GM23338 (cell line): ENCODE results near the gene EDEM1. TPM values are rescaled to one million over a fixed set of nuclear protein-coding genes. Genes with fewer than 3 reads are reported as not detected.

ENCODE experiments used
- ATAC-seq: fragments of 200-7000 bp; cut with Tn5 transposase; 3 replicates; pipeline ENCODE4 v1.9.1; 2020
- DNase-seq: peaks from one replicate; pipeline ENCODE4 v3.0.0-alpha.2; 2015; ENCODE audit warnings: low spot score
- H2AFZ ChIP-seq: fragments of 200-600 bp; sonication (generic); 2 replicates; pipeline ENCODE4 v1.8.0; 2016; ENCODE audit warnings: antibody characterized with exemption, mild to moderate bottlenecking, moderate library complexity
- H3F3A ChIP-seq: fragments of 200-600 bp; sonication (generic); replicated peaks from 2 replicates; pipeline ENCODE4 v1.8.0; 2017; ENCODE audit warnings: antibody characterized with exemption, mixed run types, low read depth
- H3K27ac ChIP-seq: fragments of 200-600 bp; sonication (generic); 2 replicates; pipeline ENCODE4 v1.6.1; 2016; ENCODE audit warnings: low read depth
- H3K27me3 ChIP-seq: fragments of 200-600 bp; sonication (generic); 2 replicates; pipeline ENCODE4 v1.8.0; 2016; ENCODE audit warnings: mild to moderate bottlenecking, mixed run types, moderate library complexity; ENCODE audit not compliant: insufficient read depth
- H3K36me3 ChIP-seq: fragments of 200-600 bp; sonication (generic); 2 replicates; pipeline ENCODE4 v1.8.0; 2016; ENCODE audit warnings: mild to moderate bottlenecking; ENCODE audit not compliant: insufficient read depth
- H3K4me1 ChIP-seq: fragments of 200-600 bp; sonication (generic); 2 replicates; pipeline ENCODE4 v1.8.0; 2016; ENCODE audit warnings: mild to moderate bottlenecking, moderate library complexity; ENCODE audit not compliant: insufficient read depth
- H3K4me2 ChIP-seq: fragments of 200-600 bp; sonication (generic); 2 replicates; pipeline ENCODE4 v1.7.1; 2017; ENCODE audit warnings: mixed run types
- H3K4me3 ChIP-seq: fragments of 200-600 bp; sonication (generic); 2 replicates; pipeline ENCODE4 v1.6.1; 2016; ENCODE audit warnings: mixed run types
- H3K79me2 ChIP-seq: fragments of 200-600 bp; sonication (generic); replicated peaks from 2 replicates; pipeline ENCODE4 v1.8.0; 2017; ENCODE audit warnings: mild to moderate bottlenecking; ENCODE audit not compliant: insufficient read depth
- H3K9me2 ChIP-seq: fragments of 200-600 bp; sonication (generic); 2 replicates; pipeline ENCODE4 v1.8.0; 2017; ENCODE audit not compliant: insufficient read depth
- H4K20me1 ChIP-seq: fragments of 200-600 bp; sonication (generic); replicated peaks from 2 replicates; pipeline ENCODE4 v1.8.0; 2017; ENCODE audit warnings: mild to moderate bottlenecking; ENCODE audit not compliant: insufficient read depth
- H3K27ac Mint-ChIP-seq: 2 replicates; pipeline ENCODE4 v1.8.0; 2020; ENCODE audit warnings: inconsistent platforms, mild to moderate bottlenecking, moderate library complexity, mixed read lengths
- H3K27me3 Mint-ChIP-seq: 3 replicates; pipeline ENCODE4 v1.8.0; 2022; ENCODE audit warnings: low read depth, mild to moderate bottlenecking, moderate library complexity, mixed read lengths, inconsistent platforms; ENCODE audit not compliant: insufficient read depth, poor library complexity
- H3K36me3 Mint-ChIP-seq: 3 replicates; pipeline ENCODE4 v1.8.0; 2021; ENCODE audit warnings: low read depth, mild to moderate bottlenecking, inconsistent platforms, moderate library complexity, mixed read lengths
- H3K4me1 Mint-ChIP-seq: 3 replicates; pipeline ENCODE4 v1.8.0; 2020; ENCODE audit warnings: mild to moderate bottlenecking, inconsistent platforms, mixed read lengths
- H3K4me3 Mint-ChIP-seq: 3 replicates; pipeline ENCODE4 v1.8.0; 2021; ENCODE audit warnings: moderate library complexity, mild to moderate bottlenecking, inconsistent platforms, mixed read lengths
- H3K9me3 Mint-ChIP-seq: 3 replicates; pipeline ENCODE4 v1.8.0; 2020; ENCODE audit warnings: moderate library complexity, mild to moderate bottlenecking, inconsistent platforms, mixed read lengths
- CREB1 ChIP-seq: fragments of 250-450 bp; sonication (Bioruptor Pico); IDR thresholded peaks from 2 replicates; pipeline ENCODE4 v1.5.0; 2020; ENCODE audit warnings: low read depth, mild to moderate bottlenecking, moderate library complexity
- EZH2 ChIP-seq: fragments of 200-600 bp; sonication (generic); IDR thresholded peaks from one replicate; pipeline ENCODE4 v1.8.0; 2017; ENCODE audit warnings: antibody characterized with exemption, mild to moderate bottlenecking, low read depth; ENCODE audit not compliant: unreplicated experiment
- EZH2phosphoT487 ChIP-seq: fragments of 200-600 bp; sonication (generic); IDR thresholded peaks from one replicate; pipeline ENCODE4 v1.8.1; 2018; ENCODE audit warnings: antibody characterized with exemption; ENCODE audit not compliant: unreplicated experiment
- JUNB ChIP-seq: IDR thresholded peaks from one replicate; pipeline ENCODE4 v1.6.1; 2016; ENCODE audit warnings: antibody characterized with exemption; ENCODE audit not compliant: unreplicated experiment
- NANOG ChIP-seq: IDR thresholded peaks from 2 replicates; pipeline ENCODE4 v1.6.1; 2016; ENCODE audit warnings: antibody characterized with exemption, borderline replicate concordance
- POLR2AphosphoS5 ChIP-seq: IDR thresholded peaks from 2 replicates; pipeline ENCODE4 v1.6.1; 2016; ENCODE audit warnings: antibody characterized with exemption, low read depth
- REST ChIP-seq: IDR thresholded peaks from one replicate; pipeline ENCODE4 v1.6.1; 2018; ENCODE audit warnings: antibody characterized with exemption; ENCODE audit not compliant: unreplicated experiment
- STAT1 ChIP-seq: IDR thresholded peaks from one replicate; pipeline ENCODE4 v1.6.1; 2016; ENCODE audit warnings: antibody characterized with exemption; ENCODE audit not compliant: unreplicated experiment
- ZNF114 ChIP-seq: fragments of 250-450 bp; sonication (Bioruptor Pico); IDR thresholded peaks from 2 replicates; pipeline ENCODE4 v1.5.0; 2020; ENCODE audit warnings: mild to moderate bottlenecking, moderate library complexity
- ZNF331 ChIP-seq: fragments of 250-450 bp; sonication (Bioruptor Pico); IDR thresholded peaks from 2 replicates; pipeline ENCODE4 v1.5.0; 2020; ENCODE audit warnings: low read depth, mild to moderate bottlenecking, moderate library complexity
- ZNF462 ChIP-seq: fragments of 250-450 bp; sonication (Bioruptor Pico); IDR thresholded peaks from 2 replicates; pipeline ENCODE4 v1.5.0; 2020; ENCODE audit warnings: mild to moderate bottlenecking, moderate library complexity
- polyA plus RNA-seq: library from polyadenylated mRNA; unstranded; fragments of >200 nt; fragmentation: Nextera tagmentation; extraction: Ambion mirVana; gene quantifications from 2 replicates; pipeline ENCODE4 v1.2.1, GENCODE V29; 2016
- total RNA-seq: library from RNA; depleted of rRNA; stranded (reverse); fragments of >200 nt; shearing (Covaris generic); gene quantifications from 2 replicates; pipeline ENCODE4 v1.2.3, GENCODE V29; 2014
- TF ChIP-seq, protein P1 (sequence below): IDR thresholded peaks from 2 replicates; pipeline ENCODE4 v1.6.1; 2016; ENCODE audit warnings: antibody characterized with exemption
- TF ChIP-seq, protein P2 (sequence below), 2 experiments: fragments of 200-600 bp in 1 of 2; sonication (generic) in 1 of 2; conservative IDR thresholded peaks; 2 replicates each; pipeline versions ENCODE4 v1.5.1 to v1.6.1; 2016 to 2017; ENCODE audit warnings: antibody characterized with exemption in 2 of 2, low read depth in 2 of 2, mild to moderate bottlenecking in 2 of 2, moderate library complexity in 1 of 2

The EDEM1 gene
- total and polyA plus RNA-seq, 2 experiments from 2014 or later, result 2.2 to 36.7 TPM

DNA sequence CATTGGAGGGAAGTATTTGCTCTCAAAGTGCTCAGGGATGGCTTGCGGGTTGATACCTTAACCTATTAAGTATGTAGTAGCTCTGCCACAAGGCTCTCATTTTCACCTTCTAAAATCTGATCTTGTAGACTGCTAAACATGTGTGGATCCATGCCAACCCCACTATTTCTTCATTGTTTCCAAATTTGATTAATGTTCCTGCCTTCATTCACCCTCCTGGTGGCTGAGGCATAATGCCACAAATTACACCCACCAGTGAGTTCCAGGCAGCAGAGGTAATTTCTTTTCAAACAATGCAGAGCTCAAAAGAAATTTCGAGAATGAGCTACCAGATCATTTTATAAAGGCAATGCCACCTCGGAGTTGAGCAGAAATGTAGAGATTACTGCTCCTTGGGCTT lies 71.0 kb downstream of the EDEM1 start:
- Histone ChIP-seq H3K4me1 (no peaks in the 10 kb centered on the region), H3F3A (no peaks in the 10 kb centered on the region), H4K20me1 (no peaks in the 10 kb centered on the region), H3K4me2 (no peak overlapping the region), H3K27ac (no peak overlapping the region), H3K79me2 (no peaks in the 10 kb centered on the region), H3K36me3 (no peaks in the 10 kb centered on the region; the same call in 1 of the 2 replicates), H3K9me2 (no peaks in the 10 kb centered on the region), H2AFZ (no peak overlapping the region), H3K4me3 (no peak overlapping the region), H3K27me3 (no peaks in the 10 kb centered on the region)
- Mint-ChIP-seq H3K4me3 (no peak overlapping the region), H3K4me1 (no peaks in the 10 kb centered on the region), H3K27ac (no peak overlapping the region), H3K36me3 (no peaks in the 10 kb centered on the region; the same call in 2 of the 3 replicates), H3K27me3 (peaks cover 5% of the 10 kb centered on the region), H3K9me3 (peaks cover 68% of the 10 kb centered on the region)
- TF ChIP-seq ZNF462 (no peak), EZH2 (no peak), EZH2phosphoT487 (no peak), CREB1 (CRISPR knock-in tag) (no peak), STAT1 (no peak), ZNF114 (no peak), REST (no peak), ZNF331 (CRISPR knock-in tag) (no peak), NANOG (no peak), POLR2AphosphoS5 (no peak), JUNB (no peak)
- TF ChIP-seq, protein P1, sequence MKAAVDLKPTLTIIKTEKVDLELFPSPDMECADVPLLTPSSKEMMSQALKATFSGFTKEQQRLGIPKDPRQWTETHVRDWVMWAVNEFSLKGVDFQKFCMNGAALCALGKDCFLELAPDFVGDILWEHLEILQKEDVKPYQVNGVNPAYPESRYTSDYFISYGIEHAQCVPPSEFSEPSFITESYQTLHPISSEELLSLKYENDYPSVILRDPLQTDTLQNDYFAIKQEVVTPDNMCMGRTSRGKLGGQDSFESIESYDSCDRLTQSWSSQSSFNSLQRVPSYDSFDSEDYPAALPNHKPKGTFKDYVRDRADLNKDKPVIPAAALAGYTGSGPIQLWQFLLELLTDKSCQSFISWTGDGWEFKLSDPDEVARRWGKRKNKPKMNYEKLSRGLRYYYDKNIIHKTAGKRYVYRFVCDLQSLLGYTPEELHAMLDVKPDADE, result no peak
- TF ChIP-seq, protein P2, sequence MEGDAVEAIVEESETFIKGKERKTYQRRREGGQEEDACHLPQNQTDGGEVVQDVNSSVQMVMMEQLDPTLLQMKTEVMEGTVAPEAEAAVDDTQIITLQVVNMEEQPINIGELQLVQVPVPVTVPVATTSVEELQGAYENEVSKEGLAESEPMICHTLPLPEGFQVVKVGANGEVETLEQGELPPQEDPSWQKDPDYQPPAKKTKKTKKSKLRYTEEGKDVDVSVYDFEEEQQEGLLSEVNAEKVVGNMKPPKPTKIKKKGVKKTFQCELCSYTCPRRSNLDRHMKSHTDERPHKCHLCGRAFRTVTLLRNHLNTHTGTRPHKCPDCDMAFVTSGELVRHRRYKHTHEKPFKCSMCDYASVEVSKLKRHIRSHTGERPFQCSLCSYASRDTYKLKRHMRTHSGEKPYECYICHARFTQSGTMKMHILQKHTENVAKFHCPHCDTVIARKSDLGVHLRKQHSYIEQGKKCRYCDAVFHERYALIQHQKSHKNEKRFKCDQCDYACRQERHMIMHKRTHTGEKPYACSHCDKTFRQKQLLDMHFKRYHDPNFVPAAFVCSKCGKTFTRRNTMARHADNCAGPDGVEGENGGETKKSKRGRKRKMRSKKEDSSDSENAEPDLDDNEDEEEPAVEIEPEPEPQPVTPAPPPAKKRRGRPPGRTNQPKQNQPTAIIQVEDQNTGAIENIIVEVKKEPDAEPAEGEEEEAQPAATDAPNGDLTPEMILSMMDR (conservative IDR thresholded peaks at IDR 0.05; ENCODE audit: low read depth in 2 of 2), result no peak
- ATAC-seq (no peak), DNase-seq (no peak)
